HepG2 (cell line): ENCODE measurements around the gene KLHL12. TPM values are rescaled to one million over a fixed set of nuclear protein-coding genes. Genes with fewer than 3 reads are reported as not detected.

Source experiments
- ASH2L ChIP-seq: fragments of 300-600, 200-600 bp; sonication (generic); IDR thresholded peaks from 2 replicates; pipeline ENCODE4 v1.7.0; 2017; ENCODE audit warnings: low read depth, mild to moderate bottlenecking, moderate library complexity, mixed read lengths, low read length; ENCODE audit not compliant: insufficient read length
- ATF1 ChIP-seq: IDR thresholded peaks from 2 replicates; pipeline ENCODE4 v1.6.1; 2016; ENCODE audit warnings: mild to moderate bottlenecking, control low read depth
- ELF4 ChIP-seq: sonication (generic); formaldehyde crosslinking; IDR thresholded peaks from 2 replicates; pipeline ENCODE4 v1.5.0; 2020; ENCODE audit warnings: missing genetic modification reagents, mild to moderate bottlenecking, moderate library complexity, borderline replicate concordance
- IKZF4 ChIP-seq: sonication (generic); formaldehyde crosslinking; IDR thresholded peaks from 2 replicates; pipeline ENCODE4 v1.5.1; 2020; ENCODE audit warnings: borderline replicate concordance, mild to moderate bottlenecking, low read depth, missing genetic modification reagents; ENCODE audit errors: not compliant biosample characterization
- NFYC ChIP-seq: IDR thresholded peaks from 2 replicates; pipeline ENCODE4 v1.6.1; 2016; ENCODE audit warnings: missing genetic modification reagents, missing compliant biosample characterization
- PAF1 ChIP-seq: IDR thresholded peaks from 2 replicates; pipeline ENCODE4 v1.6.1; 2016; ENCODE audit warnings: missing genetic modification reagents, missing compliant biosample characterization
- PHB2 ChIP-seq: fragments of 450-650 bp; IDR thresholded peaks from 2 replicates; pipeline ENCODE4 v1.6.1; 2018; ENCODE audit not compliant: partially characterized antibody
- POGK ChIP-seq: sonication (generic); formaldehyde crosslinking; conservative IDR thresholded peaks from 2 replicates; pipeline ENCODE4 v1.8.0; 2022; ENCODE audit warnings: mild to moderate bottlenecking, moderate library complexity, missing genetic modification reagents
- PPARG ChIP-seq: conservative IDR thresholded peaks from 2 replicates; pipeline ENCODE4 v1.6.1; 2016; ENCODE audit warnings: missing biosample characterization, missing genetic modification reagents
- RELA ChIP-seq: sonication (generic); formaldehyde crosslinking; IDR thresholded peaks from 2 replicates; pipeline ENCODE4 v1.4.0; 2020; ENCODE audit warnings: missing genetic modification reagents
- SRSF1 ChIP-seq: fragments of 200-400 bp; formaldehyde crosslinking; optimal IDR thresholded peaks from 2 replicates; pipeline ENCODE3; 2017; ENCODE audit warnings: mild to moderate bottlenecking, low read depth, low read length, moderate library complexity
- ZBTB3 ChIP-seq: sonication (generic); formaldehyde crosslinking; IDR thresholded peaks from 2 replicates; pipeline ENCODE4 v1.4.0; 2020; ENCODE audit warnings: low read depth, mild to moderate bottlenecking, moderate library complexity, missing genetic modification reagents, borderline replicate concordance
- ZBTB7A ChIP-seq: sonication (generic); formaldehyde crosslinking; IDR thresholded peaks from 2 replicates; pipeline ENCODE4 v1.8.0; 2022; ENCODE audit warnings: mild to moderate bottlenecking, missing genetic modification reagents
- ZFP1 ChIP-seq: IDR thresholded peaks from 2 replicates; pipeline ENCODE4 v1.6.1; 2016
- ZFP41 ChIP-seq: sonication (generic); formaldehyde crosslinking; IDR thresholded peaks from 2 replicates; pipeline ENCODE4 v1.4.0; 2020; ENCODE audit warnings: mild to moderate bottlenecking, missing genetic modification reagents, borderline replicate concordance
- ZNF101 ChIP-seq: sonication (generic); formaldehyde crosslinking; IDR thresholded peaks from 2 replicates; pipeline ENCODE4 v1.4.0; 2020; ENCODE audit warnings: mild to moderate bottlenecking, low read depth, missing genetic modification reagents, borderline replicate concordance
- ZNF136 ChIP-seq: sonication (generic); formaldehyde crosslinking; IDR thresholded peaks from 2 replicates; pipeline ENCODE4 v1.8.1; 2022; ENCODE audit warnings: low read depth, mild to moderate bottlenecking, moderate library complexity, missing genetic modification reagents
- ZNF232 ChIP-seq: sonication (generic); formaldehyde crosslinking; IDR thresholded peaks from 2 replicates; pipeline ENCODE4 v1.4.0; 2020; ENCODE audit warnings: missing genetic modification reagents, borderline replicate concordance
- ZNF253 ChIP-seq: sonication (generic); formaldehyde crosslinking; IDR thresholded peaks from 2 replicates; pipeline ENCODE4 v1.8.0; 2022; ENCODE audit warnings: mild to moderate bottlenecking, missing genetic modification reagents, borderline replicate concordance
- ZNF580 ChIP-seq: IDR thresholded peaks from 2 replicates; pipeline ENCODE4 v1.6.1; 2016; ENCODE audit warnings: low read depth, borderline replicate concordance
- ZNF710 ChIP-seq: sonication (generic); formaldehyde crosslinking; IDR thresholded peaks from 2 replicates; pipeline ENCODE4 v1.5.0; 2020; ENCODE audit warnings: mild to moderate bottlenecking, missing genetic modification reagents, borderline replicate concordance
- ZNF83 ChIP-seq: sonication (generic); formaldehyde crosslinking; IDR thresholded peaks from 2 replicates; pipeline ENCODE4 v1.4.0; 2020; ENCODE audit warnings: missing genetic modification reagents, mild to moderate bottlenecking, borderline replicate concordance
- ZNF883 ChIP-seq: sonication (generic); formaldehyde crosslinking; IDR thresholded peaks from 2 replicates; pipeline ENCODE4 v1.5.1; 2020; ENCODE audit warnings: mild to moderate bottlenecking, missing genetic modification reagents; ENCODE audit errors: not compliant biosample characterization
- polyA plus RNA-seq, 8 experiments: library from polyadenylated mRNA; depleted of rRNA in 3 of 8; stranded (reverse) in 7 of 8; unstranded in 1 of 8; fragments of >200 nt; fragmentation: Illumina TruSeq in 4 of 8; extraction: Trizol in 4 of 8; gene quantifications; 2 replicates each; pipeline versions ENCODE4 v1.2.1 to v1.2.3, GENCODE V29; 2011 to 2016; ENCODE audit warnings: low read depth in 4 of 8, missing spikeins in 1 of 8, mixed read lengths in 1 of 8; ENCODE audit not compliant: insufficient read depth in 1 of 8
- total RNA-seq, 5 experiments: library from RNA; depleted of rRNA; stranded (reverse); fragments of >200 nt; fragmentation: Illumina TruSeq; extraction: Trizol; gene quantifications; 2 replicates each; pipeline ENCODE4 v1.2.3, GENCODE V29; 2016; ENCODE audit warnings: low read depth in 1 of 5
- TF ChIP-seq, protein P1 (sequence below): IDR thresholded peaks from 2 replicates; pipeline ENCODE4 v1.6.1; 2016; ENCODE audit warnings: mild to moderate bottlenecking, missing biosample characterization, missing genetic modification reagents

The KLHL12 gene
- total and polyA plus RNA-seq, 2 of the 13 experiments (the other 11 are each of a cell fraction or from before 2014, with no cell fraction given) = 19.2 to 25.2 TPM

DNA sequence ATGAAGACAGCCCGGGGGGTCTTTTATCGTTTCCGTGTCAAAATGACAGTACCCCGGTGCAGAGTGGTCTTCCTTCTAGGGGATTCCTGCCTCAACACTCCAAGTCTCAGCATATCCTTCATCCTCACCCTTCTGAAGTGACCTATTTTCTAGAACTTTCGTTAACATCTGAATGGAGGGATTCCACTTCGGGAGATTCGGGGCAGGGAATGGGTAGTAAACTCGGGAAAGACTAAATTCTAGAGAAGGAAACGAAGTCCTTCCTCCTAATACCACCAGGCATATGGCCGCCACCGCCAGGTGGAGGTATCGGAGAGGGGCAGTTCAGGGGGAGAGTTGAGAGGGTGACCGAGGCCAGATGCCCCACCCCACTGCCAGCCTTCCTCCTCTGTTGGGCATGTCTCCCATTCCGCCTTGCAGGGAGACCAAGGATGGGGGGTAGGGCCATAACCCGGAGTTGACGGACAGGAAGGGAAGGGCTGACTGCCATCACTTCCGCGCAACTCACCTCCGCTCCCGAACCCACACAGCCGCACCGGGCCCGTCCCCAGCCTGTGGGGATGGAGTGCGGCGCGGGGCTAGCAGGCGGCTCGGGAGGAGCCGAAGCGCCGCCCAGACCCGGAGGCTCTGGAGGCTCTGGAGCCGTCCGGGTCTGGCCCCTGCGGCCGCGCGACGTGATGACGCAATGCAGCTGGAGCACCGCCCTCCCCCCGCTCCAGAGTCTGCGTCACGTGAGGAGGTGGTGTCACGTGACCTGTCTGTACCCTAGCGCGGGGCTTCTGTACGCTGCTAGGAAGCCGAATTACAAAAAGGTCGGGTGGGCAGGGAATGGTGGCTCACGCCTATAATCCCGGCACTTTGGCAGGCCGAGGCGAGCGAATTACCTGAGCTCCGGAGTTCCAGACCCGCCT is at the start of gene KLHL12 (continued):
- TF ChIP-seq ZNF710 (CRISPR knock-in tag) = no peak; the same call in 1 of the 2 replicates
- TF ChIP-seq ZFP1 (CRISPR knock-in tag) = peak; percentile 69; the same call in 1 of the 2 replicates
- peak; percentile 95 for TF ChIP-seq ATF1 (CRISPR knock-in tag)
- TF ChIP-seq ASH2L = peak; percentile 92
- TF ChIP-seq NFYC (CRISPR knock-in tag) = peak; percentile 55; the same call in 1 of the 2 replicates
- peak; percentile 25 for TF ChIP-seq IKZF4
- no peak for TF ChIP-seq PHB2
- peak; percentile 69; the same call in 1 of the 2 replicates for TF ChIP-seq ELF4 (CRISPR knock-in tag)
- TF ChIP-seq PAF1 (CRISPR knock-in tag) = no peak
- TF ChIP-seq ZNF83 (CRISPR knock-in tag) = no peak
- peak; percentile 31 for TF ChIP-seq SRSF1
- TF ChIP-seq ZNF580 (CRISPR knock-in tag) = 0 out of 2 replicates have a peak, but pooled peaks have one; percentile 64
- no peak; the same call in none of the 2 replicates for TF ChIP-seq PPARG (CRISPR knock-in tag)
- TF ChIP-seq ZNF101 (CRISPR knock-in tag) = no peak
- peak; percentile 85; the same call in 1 of the 2 replicates for TF ChIP-seq ZNF232 (CRISPR knock-in tag)
- no peak for TF ChIP-seq ZFP41 (CRISPR knock-in tag)
- peak; percentile 84 for TF ChIP-seq ZNF883 (CRISPR knock-in tag)
- no peak for TF ChIP-seq ZNF136
- TF ChIP-seq POGK (CRISPR knock-in tag) = peak; percentile 77
- TF ChIP-seq ZNF253 = no peak; the same call in 1 of the 2 replicates
- TF ChIP-seq RELA = peak; percentile 48; the same call in 1 of the 2 replicates
- 0 out of 2 replicates have a peak, but pooled peaks have one; percentile 50 for TF ChIP-seq ZBTB7A (CRISPR knock-in tag)
- TF ChIP-seq, protein P1, sequence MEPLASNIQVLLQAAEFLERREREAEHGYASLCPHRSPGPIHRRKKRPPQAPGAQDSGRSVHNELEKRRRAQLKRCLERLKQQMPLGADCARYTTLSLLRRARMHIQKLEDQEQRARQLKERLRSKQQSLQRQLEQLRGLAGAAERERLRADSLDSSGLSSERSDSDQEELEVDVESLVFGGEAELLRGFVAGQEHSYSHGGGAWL (CRISPR knock-in tag) = peak; percentile 88; the same call in 1 of the 2 replicates
- peak; percentile 88; the same call in 1 of the 2 replicates for TF ChIP-seq ZBTB3 (CRISPR knock-in tag)
